Activated T-helper 1 cell treated with anti-CD3 and anti-CD28 coated beads, Interleukin-12 subunit alpha, Interleukin-12 subunit beta, Interleukin-2, Interleukin-4 antibody, amounts not matched to agents 30 ng/mL and 10 ng/mL and 1 ng/mL, durations not matched to agents 14 hours and 24 hours and 36 hours (primary cell): Measurements from ENCODE around the gene ATP5F1B. TPM values are rescaled to one million over a fixed set of nuclear protein-coding genes. Genes with fewer than 3 reads are reported as not detected.

Experiments used
- DNase-seq: peaks from one replicate; pipeline ENCODE4 v3.0.0; 2021; ENCODE audit warnings: low spot score
- H3K27ac Mint-ChIP-seq: one replicate; pipeline ENCODE4 v1.8.0; 2021; ENCODE audit warnings: mild to moderate bottlenecking, mixed read lengths
- H3K27me3 Mint-ChIP-seq: one replicate; pipeline ENCODE4 v1.8.0; 2022; ENCODE audit warnings: mild to moderate bottlenecking, moderate library complexity, mixed read lengths; ENCODE audit not compliant: insufficient read depth
- H3K36me3 Mint-ChIP-seq: one replicate; pipeline ENCODE4 v1.8.0; 2021; ENCODE audit warnings: low read depth, mixed read lengths
- H3K4me1 Mint-ChIP-seq: one replicate; pipeline ENCODE4 v1.8.0; 2021; ENCODE audit warnings: low read depth, mixed read lengths
- H3K4me3 Mint-ChIP-seq: one replicate; pipeline ENCODE4 v1.8.0; 2021; ENCODE audit warnings: mild to moderate bottlenecking, moderate library complexity, mixed read lengths
- H3K9me3 Mint-ChIP-seq: one replicate; pipeline ENCODE4 v1.8.0; 2021; ENCODE audit warnings: mixed read lengths
- intact Hi-C: fragments of 100-400 bp; cut with micrococcal nuclease; formaldehyde crosslinking; loops from one replicate; pipeline ENCODE4 v1.15.1; 2024
- total RNA-seq: library from RNA; stranded (reverse); gene quantifications from 2 replicates; pipeline ENCODE4 v1.2.3, GENCODE V29; 2022

ATP5F1B gene
- total RNA-seq, 1 donor from 2014 or later: 716 TPM

DNA sequence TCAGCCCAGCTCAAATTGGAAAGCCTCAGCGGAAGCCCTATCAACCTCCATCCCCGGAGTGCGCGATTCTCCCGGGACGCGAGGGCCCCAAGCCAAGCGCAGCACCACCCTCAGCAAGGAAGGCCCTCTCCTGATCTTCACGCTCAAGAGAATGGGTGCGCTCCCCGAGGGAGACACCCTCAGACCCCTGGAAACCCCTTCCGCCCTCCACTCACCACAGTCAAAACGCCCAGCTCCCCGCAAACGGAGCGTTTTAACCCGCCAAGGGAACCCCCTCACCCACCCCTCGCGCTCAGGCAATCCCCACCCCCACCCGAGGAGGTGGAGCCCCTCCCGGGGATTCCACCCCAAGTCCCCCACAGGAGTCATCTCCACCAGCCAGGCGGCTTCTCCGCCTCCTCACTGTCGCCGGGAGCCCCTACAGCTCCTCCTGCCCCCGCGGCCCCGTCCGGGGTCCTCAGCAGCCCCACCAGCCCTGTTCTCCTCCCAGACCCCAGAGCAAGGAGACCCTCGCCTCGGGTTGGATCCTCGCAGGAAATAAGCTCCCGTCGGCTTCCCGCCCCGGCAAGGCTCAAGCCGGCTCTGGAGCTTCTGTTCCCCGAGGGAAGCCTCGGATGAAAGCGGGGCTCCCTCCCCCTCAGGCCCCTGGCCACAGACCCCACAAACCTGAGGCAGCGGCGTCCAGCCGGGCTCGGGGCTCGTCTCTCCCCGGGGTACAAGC is 16.2 kb downstream of the ATP5F1B start:
- H3K4me1 Mint-ChIP-seq: peaks cover 69% of the 10 kb centered on the region
- intact Hi-C loops: loop anchor here (2.0 to 10.0 kb wide), 6 partner anchors 17 to 1125 kb away; partner anchors contain the start of genes ARHGAP9, CDK4, MARCHF9 and PTGES3
- peaks cover 22% of the 10 kb centered on the region for H3K36me3 Mint-ChIP-seq
- H3K4me3 Mint-ChIP-seq: peak overlapping the region; percentile 97
- H3K27ac Mint-ChIP-seq: peak overlapping the region; percentile 89
- no peaks in the 10 kb centered on the region for H3K9me3 Mint-ChIP-seq
- peak; percentile 33 for DNase-seq
- no peaks in the 10 kb centered on the region for H3K27me3 Mint-ChIP-seq

DNA sequence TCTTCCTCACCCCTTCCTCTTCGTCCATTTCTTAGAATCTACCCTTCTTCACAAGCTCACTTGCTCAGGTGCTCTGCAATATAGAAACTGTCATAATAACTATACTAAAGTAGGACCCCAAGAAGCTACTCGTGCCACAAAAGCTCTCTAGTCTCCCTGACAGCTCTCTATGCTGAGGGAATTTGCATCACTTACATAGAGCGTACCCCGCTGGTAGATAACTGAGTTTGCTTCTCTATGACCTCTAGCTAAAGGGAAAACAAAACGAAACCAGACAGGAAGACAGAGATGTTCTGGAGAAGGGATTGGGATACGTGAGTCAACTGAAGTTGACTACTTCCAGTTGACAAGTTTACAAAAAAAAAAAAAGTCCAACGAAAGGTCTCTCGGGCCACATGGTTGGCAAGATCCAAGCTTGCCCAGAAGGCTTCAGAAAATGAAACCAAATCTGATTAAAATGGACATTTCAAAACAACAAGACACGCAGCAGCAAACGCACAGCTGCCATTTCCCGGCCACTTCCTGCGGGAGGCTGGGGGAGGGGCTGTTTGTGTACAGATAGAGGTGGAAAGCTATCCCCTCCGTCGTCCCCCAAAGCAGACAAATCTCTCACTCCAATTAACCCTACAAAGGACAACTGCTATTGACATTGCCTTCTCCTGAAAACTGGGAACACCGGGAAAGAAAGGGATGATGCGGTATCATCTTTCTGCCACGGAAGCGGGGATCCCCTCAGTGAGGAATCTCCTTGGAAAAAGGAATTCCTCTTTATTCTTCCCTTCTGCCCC is 16.9 kb downstream of the ATP5F1B start:
- DNase-seq: peak; percentile 58
- peak overlapping the region; percentile 97 for H3K4me3 Mint-ChIP-seq
- H3K27ac Mint-ChIP-seq: peak overlapping the region; percentile 89
- intact Hi-C loops: loop anchor here (1.0 to 2.0 kb wide), 4 partner anchors 7 to 482 kb away; partner anchors contain the start of genes PTGES3, RBMS2 and STAT6
- no peaks in the 10 kb centered on the region for H3K9me3 Mint-ChIP-seq
- no peaks in the 10 kb centered on the region for H3K27me3 Mint-ChIP-seq
- H3K36me3 Mint-ChIP-seq: peaks cover 21% of the 10 kb centered on the region
- H3K4me1 Mint-ChIP-seq: peaks cover 69% of the 10 kb centered on the region

DNA sequence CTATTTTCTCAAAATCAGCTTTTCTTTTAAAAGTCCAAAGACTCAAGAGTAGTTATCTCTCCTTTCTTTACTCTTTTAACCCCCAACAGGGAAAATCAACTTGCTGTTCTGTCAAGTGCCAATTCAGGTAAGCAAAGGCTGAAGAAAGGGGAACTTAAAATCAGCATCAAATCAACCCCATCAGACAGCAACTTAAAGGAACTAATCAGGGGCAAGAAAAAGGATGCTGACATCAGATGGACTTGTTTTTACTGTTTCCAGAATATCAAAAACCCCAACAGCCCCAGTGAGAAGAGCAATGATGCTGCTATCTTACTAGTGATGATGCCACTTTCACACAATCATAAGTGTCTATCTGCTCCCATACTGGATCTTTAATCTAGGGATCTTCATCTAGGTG is 19.1 kb downstream of the ATP5F1B start:
- peaks cover 25% of the 10 kb centered on the region for H3K36me3 Mint-ChIP-seq
- H3K27ac Mint-ChIP-seq: peak overlapping the region; percentile 61
- no peaks in the 10 kb centered on the region for H3K9me3 Mint-ChIP-seq
- H3K4me1 Mint-ChIP-seq: peaks cover 60% of the 10 kb centered on the region
- no peaks in the 10 kb centered on the region for H3K27me3 Mint-ChIP-seq
- no peak overlapping the region for H3K4me3 Mint-ChIP-seq
- intact Hi-C loops: no loop called here
- no peak for DNase-seq

DNA sequence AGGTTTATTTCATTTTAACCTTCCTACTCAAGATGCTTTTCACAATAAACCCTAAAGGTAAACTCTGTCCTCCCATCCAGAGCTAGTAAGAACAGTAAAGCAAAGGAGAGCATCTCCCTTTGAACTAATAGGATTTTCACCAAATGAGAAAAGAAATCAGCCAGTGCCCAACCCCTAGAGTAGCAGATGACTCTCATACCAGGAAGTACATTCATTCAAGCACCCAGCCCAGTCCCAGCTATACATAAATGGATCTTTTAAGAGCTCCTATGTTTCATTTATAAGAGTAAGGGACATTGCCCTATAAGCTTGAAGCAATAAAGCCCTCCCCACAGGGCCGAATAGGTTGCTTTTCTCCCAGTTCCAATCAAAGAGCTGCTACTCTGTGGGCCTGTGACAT is 23.2 kb downstream of the ATP5F1B start:
- peak overlapping the region; percentile 58 for H3K27ac Mint-ChIP-seq
- H3K36me3 Mint-ChIP-seq: peaks cover 32% of the 10 kb centered on the region
- DNase-seq: no peak
- intact Hi-C loops: no loop called here
- no peaks in the 10 kb centered on the region for H3K9me3 Mint-ChIP-seq
- H3K4me3 Mint-ChIP-seq: no peak overlapping the region
- peaks cover 43% of the 10 kb centered on the region for H3K4me1 Mint-ChIP-seq
- H3K27me3 Mint-ChIP-seq: no peaks in the 10 kb centered on the region

DNA sequence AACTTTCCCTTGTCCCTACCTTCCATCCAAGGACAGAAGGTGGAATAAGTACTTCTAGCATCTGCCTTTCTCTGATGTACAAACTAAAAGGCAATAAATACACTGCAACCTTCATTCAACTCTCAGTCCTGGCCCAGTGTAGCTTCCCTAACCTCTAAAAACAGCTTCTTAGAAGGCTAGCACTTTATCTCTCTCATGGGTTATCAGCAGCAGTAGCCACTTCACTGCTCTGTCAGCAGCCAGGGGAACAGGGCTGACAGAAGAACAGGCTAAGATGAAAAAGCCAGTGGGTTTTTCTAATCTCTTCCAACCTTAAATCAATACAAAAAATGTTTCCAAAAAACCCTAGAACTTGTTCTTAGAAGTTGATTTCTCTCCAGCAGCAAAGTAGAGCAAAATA is 28.9 kb downstream of the ATP5F1B start:
- Mint-ChIP-seq H3K9me3 (no peaks in the 10 kb centered on the region), H3K36me3 (peaks cover 61% of the 10 kb centered on the region), H3K27me3 (no peaks in the 10 kb centered on the region), H3K4me3 (no peak overlapping the region), H3K27ac (no peak overlapping the region), H3K4me1 (peaks cover 21% of the 10 kb centered on the region)
- intact Hi-C loops: no loop called here
- DNase-seq: no peak

DNA sequence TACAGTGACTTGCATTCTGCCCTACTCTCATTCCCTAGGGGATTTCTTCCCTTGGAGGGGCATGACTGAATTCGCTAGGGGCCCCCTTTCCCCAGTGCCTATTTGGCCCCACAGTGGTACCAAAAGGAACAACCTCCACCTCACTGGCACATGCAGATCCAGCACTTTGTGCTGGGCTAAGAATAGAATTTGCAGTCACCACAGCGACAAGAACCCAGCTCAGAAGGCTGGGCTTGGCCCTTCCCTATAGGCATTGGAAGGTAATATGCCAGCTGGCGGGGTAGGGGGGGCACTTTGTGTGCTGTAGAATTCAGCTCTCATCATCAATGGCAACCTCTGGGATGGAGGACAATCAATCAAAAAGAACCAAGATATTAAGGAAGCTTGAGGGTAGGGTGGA is 29.5 kb downstream of the ATP5F1B start:
- DNase-seq: no peak
- Mint-ChIP-seq H3K27ac (no peak overlapping the region), H3K4me3 (no peak overlapping the region), H3K9me3 (no peaks in the 10 kb centered on the region), H3K4me1 (peaks cover 19% of the 10 kb centered on the region), H3K27me3 (no peaks in the 10 kb centered on the region), H3K36me3 (peaks cover 67% of the 10 kb centered on the region)
- intact Hi-C loops: no loop called here

DNA sequence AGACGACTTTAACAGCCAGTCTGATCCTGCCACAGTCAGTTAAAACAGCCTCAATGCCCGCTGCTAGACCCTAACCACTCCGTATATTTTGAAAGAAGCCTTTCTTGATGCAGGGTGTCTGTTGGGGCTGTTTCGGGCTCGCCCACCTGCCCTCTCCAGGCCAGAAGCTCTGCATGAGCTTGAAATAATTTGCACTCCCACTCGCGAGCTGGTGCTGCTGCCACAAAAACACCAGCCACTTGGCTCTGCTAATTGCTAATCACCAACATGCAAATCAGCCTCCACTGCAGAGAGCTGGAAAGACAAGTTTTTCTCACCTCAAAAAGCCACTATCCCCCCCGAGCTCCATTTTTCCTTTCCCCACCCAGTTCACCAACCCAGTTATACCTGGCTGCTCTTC is 31.2 kb downstream of the ATP5F1B start:
- no peaks in the 10 kb centered on the region for H3K9me3 Mint-ChIP-seq
- H3K4me1 Mint-ChIP-seq: peaks cover 15% of the 10 kb centered on the region
- no peak overlapping the region for H3K27ac Mint-ChIP-seq
- H3K4me3 Mint-ChIP-seq: no peak overlapping the region
- no peaks in the 10 kb centered on the region for H3K27me3 Mint-ChIP-seq
- intact Hi-C loops: no loop called here
- no peak for DNase-seq
- H3K36me3 Mint-ChIP-seq: peaks cover 73% of the 10 kb centered on the region

DNA sequence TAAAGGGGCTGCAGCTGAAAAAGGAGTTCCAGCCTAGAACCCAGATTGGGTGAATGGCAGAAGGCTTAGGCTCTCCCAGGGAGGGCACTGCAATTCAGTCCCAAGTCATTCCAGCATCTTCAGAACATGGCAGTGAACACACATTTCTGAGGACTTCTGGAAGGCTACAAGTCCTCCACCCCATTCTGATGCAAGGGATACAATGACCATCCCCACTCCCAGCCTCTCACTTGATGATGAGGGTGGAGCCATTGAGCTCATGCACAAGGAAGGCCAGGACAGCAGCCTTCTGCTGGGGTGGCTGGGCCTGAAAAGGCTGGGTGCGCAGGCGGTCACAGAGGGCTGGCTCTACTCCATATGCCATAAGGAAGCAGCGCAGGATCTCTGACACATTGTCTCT is 41.4 kb downstream of the ATP5F1B start:
- intact Hi-C loops: no loop called here
- no peak overlapping the region for H3K27ac Mint-ChIP-seq

DNA sequence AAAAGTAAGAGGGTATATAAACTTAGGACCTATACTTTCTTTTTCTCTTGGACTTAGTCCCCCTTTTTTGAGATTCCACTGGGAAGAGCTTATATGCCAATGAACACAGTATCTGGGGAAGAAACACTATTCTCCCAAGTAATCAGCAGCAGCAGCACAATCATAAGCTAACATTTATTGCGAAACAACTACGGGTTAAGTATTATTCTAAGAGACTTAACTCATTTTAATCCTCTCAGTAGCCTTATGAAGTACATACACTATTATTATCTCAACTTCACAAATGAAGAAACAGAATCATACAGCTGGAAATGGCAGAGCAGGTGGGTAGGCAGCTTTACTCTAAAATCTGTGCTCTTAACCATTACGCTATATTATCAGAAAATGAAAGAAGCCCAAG is 43.5 kb downstream of the ATP5F1B start:
- H3K27me3 Mint-ChIP-seq: no peaks in the 10 kb centered on the region
- no peaks in the 10 kb centered on the region for H3K9me3 Mint-ChIP-seq
- H3K4me3 Mint-ChIP-seq: no peak overlapping the region
- no peaks in the 10 kb centered on the region for H3K4me1 Mint-ChIP-seq
- intact Hi-C loops: no loop called here
- H3K27ac Mint-ChIP-seq: no peak overlapping the region
- DNase-seq: no peak
- peaks cover 65% of the 10 kb centered on the region for H3K36me3 Mint-ChIP-seq

More for the DNA sequence above, 41.4 kb downstream of the ATP5F1B start:
- Mint-ChIP-seq H3K4me3 (no peak overlapping the region), H3K4me1 (no peaks in the 10 kb centered on the region), H3K27me3 (no peaks in the 10 kb centered on the region), H3K36me3 (peaks cover 60% of the 10 kb centered on the region), H3K9me3 (no peaks in the 10 kb centered on the region)
- DNase-seq: no peak

DNA sequence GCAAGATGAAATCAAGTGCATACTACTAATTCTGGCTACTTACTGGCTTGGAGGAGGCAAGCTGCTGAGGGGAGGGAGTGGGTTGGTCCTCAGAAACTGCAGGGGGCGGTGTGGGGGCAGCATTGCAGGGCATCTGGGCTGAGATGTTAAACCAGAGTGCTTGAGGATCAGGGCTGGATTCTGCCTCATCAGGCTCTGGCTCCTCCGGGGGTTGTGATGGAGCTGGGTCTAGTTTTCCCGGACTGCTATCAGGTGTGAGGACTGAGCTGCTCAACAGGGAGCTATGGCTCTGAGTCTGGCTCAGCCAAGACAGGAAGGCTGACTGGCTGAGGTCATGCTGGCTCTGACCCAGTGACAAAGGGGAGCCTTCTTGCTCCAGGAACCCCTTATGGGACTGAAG is 44.3 kb downstream of the ATP5F1B start:
- no peak for DNase-seq
- Mint-ChIP-seq H3K36me3 (peaks cover 67% of the 10 kb centered on the region), H3K27ac (no peak overlapping the region), H3K4me3 (no peak overlapping the region), H3K4me1 (no peaks in the 10 kb centered on the region), H3K27me3 (no peaks in the 10 kb centered on the region), H3K9me3 (no peaks in the 10 kb centered on the region)
- intact Hi-C loops: no loop called here

DNA sequence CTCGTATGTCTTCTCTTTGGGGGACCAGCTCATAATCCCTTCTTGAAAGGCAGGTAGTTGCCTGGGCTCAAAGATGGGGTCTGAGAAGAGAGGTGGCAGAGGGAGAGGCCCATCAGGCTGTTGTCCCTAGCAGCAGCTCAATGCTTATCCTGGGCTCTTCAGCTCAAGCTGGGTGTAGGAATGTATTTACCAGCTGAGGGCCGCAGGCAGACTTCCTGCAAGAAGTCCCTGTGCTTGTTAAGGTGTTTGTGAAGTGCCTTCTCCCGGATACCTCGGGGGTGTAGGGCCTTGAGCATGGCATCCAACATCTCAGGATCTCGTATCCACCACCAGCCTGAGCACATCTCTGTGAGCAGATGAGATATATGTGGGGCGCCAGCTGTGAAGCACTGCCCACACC is 45.0 kb downstream of the ATP5F1B start:
- Mint-ChIP-seq H3K36me3 (peaks cover 60% of the 10 kb centered on the region), H3K4me1 (no peaks in the 10 kb centered on the region), H3K9me3 (no peaks in the 10 kb centered on the region), H3K27me3 (no peaks in the 10 kb centered on the region), H3K27ac (no peak overlapping the region), H3K4me3 (no peak overlapping the region)
- DNase-seq: no peak
- intact Hi-C loops: no loop called here

DNA sequence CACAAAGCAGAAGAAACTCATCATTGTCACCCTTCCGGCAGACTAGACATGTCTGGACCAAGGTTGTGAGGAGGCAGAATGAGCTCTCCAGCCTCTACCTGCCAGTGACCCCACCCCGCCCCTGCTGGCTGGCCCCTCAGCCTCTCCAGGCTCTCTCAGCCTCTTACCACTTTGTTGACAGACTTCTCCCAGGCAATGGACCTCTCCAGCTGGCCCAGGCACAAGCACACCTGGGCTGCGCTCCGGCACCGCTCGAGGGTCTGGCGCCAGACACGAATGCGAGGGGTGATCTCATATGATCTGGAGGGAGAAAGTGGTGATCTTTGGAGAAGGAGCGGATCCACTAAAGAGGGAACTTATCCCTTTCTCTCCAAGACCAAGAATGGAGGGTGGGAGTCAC is 46.0 kb downstream of the ATP5F1B start:
- Mint-ChIP-seq H3K4me3 (no peak overlapping the region), H3K36me3 (peaks cover 55% of the 10 kb centered on the region), H3K4me1 (no peaks in the 10 kb centered on the region), H3K27me3 (no peaks in the 10 kb centered on the region), H3K27ac (no peak overlapping the region), H3K9me3 (no peaks in the 10 kb centered on the region)
- DNase-seq: no peak
- intact Hi-C loops: no loop called here

DNA sequence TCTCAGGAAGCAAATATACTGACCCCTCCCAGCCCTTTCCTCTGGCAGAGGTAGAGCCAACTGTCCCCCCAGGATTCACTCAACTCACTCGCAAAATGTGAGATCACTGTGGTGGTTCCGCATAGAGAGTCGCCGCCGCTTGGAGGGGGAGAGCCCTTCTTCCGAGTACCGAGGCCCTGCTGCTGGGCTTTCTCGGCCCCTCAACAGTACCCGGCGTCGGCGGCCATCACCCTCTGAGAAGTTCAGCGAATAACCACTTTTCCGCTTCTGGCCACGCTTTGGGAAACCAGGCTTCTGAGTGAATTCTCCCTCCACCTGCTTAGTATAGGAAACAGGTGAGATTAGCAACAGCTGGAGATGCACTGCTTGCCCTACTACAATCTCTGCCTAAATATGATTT is 46.7 kb downstream of the ATP5F1B start:
- H3K4me1 Mint-ChIP-seq: no peaks in the 10 kb centered on the region
- H3K27ac Mint-ChIP-seq: no peak overlapping the region
- DNase-seq: no peak
- no peaks in the 10 kb centered on the region for H3K9me3 Mint-ChIP-seq
- intact Hi-C loops: no loop called here
- H3K27me3 Mint-ChIP-seq: no peaks in the 10 kb centered on the region
- H3K4me3 Mint-ChIP-seq: no peak overlapping the region
- peaks cover 48% of the 10 kb centered on the region for H3K36me3 Mint-ChIP-seq
